HG02678 (cell line): ENCODE measurements around the gene HTR3B.
"Not testable (repeated sequence)": the region's sequence is repeated elsewhere in the genome, so short reads cannot be mapped to it uniquely, and the experiment has no call there.

Experiments
- ATAC-seq: cut with Tn5 transposase; IDR thresholded peaks from one replicate; pipeline ENCODE4 v1.9.1; 2021; ENCODE audit warnings: mild to moderate bottlenecking, moderate library complexity; ENCODE audit not compliant: unreplicated experiment

Gene HTR3B

GRCh38 chr11:113937918-113938317 is 33.3 kb downstream of the HTR3B start:
- no peak for ATAC-seq

- no peak for ATAC-seq
Measured at GRCh38 chr11:113942256-113942655, 37.7 kb downstream of the HTR3B start.

GRCh38 chr11:113946162-113946561 is 41.6 kb downstream of the HTR3B start:
- ATAC-seq, result not testable (repeated sequence)

GRCh38 chr11:113947994-113948393 is 43.4 kb downstream of the HTR3B start:
- no peak for ATAC-seq

- ATAC-seq, result no peak
Measured at GRCh38 chr11:113949891-113950290, 45.3 kb downstream of the HTR3B start.

GRCh38 chr11:113951537-113951936 is 46.9 kb downstream of the HTR3B start:
- no peak for ATAC-seq

GRCh38 chr11:113952070-113952469 is 47.5 kb downstream of the HTR3B start:
- ATAC-seq, result no peak

- no peak for ATAC-seq
Measured at GRCh38 chr11:113952588-113952987, 48.0 kb downstream of the HTR3B start.

- ATAC-seq, result no peak
Measured at GRCh38 chr11:113954235-113954634, 49.6 kb downstream of the HTR3B start.

GRCh38 chr11:113956986-113957385 is 52.4 kb downstream of the HTR3B start:
- ATAC-seq, result no peak

GRCh38 chr11:113960702-113961330 is 56.2 kb downstream of the HTR3B start:
- no peak for ATAC-seq

- ATAC-seq, result no peak
Measured at GRCh38 chr11:113967361-113967760, 62.8 kb downstream of the HTR3B start.

GRCh38 chr11:113971506-113972195 is 67.1 kb downstream of the HTR3B start:
- no peak for ATAC-seq

- no peak for ATAC-seq
Measured at GRCh38 chr11:113974741-113975470, 70.3 kb downstream of the HTR3B start, which contains the start of gene HTR3A. Gene HTR3A (plus strand): TSS chr11:113975108. CDS start chr11:113975326, 218 bp downstream.

- peak; percentile 39 for ATAC-seq
Measured at GRCh38 chr11:113977071-113977490, 72.5 kb downstream of the HTR3B start.

- no peak for ATAC-seq
Measured at GRCh38 chr11:113977701-113978100, 73.1 kb downstream of the HTR3B start.

- ATAC-seq, result no peak
Measured at GRCh38 chr11:113979431-113979830, 74.8 kb downstream of the HTR3B start.

- no peak for ATAC-seq
Measured at GRCh38 chr11:113980785-113981184, 76.2 kb downstream of the HTR3B start.

- ATAC-seq, result no peak
Measured at GRCh38 chr11:113982306-113982705, 77.7 kb downstream of the HTR3B start.

GRCh38 chr11:113984781-113985180 is 80.2 kb downstream of the HTR3B start:
- ATAC-seq, result no peak

- ATAC-seq, result no peak
Measured at GRCh38 chr11:113985906-113986305, 81.3 kb downstream of the HTR3B start.
